ENCODE data around the gene SLC25A42. TPM values are rescaled to one million over a fixed set of nuclear protein-coding genes. Genes with fewer than 3 reads are reported as not detected.

Gene SLC25A42
- total and polyA plus RNA-seq, 2 of the 4 experiments (the other 2 are of a cell fraction): 2.0 to 9.9 TPM

- no peak overlapping the region for H2AK5ac ChIP-seq (ENCODE audit: low read depth, low read length)
- no peak overlapping the region for H4K8ac ChIP-seq (ENCODE audit: low read depth in 2 of 2, low read length in 2 of 2)
- H3K4me3 ChIP-seq (ENCODE audit: insufficient read depth, low read depth, low read length): no peak overlapping the region
- no peak overlapping the region for H2BK20ac ChIP-seq (ENCODE audit: low read depth, low read length)
- H3K9me3 ChIP-seq (ENCODE audit: control insufficient read depth, insufficient read depth, low read length): peaks cover 6% of the 10 kb centered on the region; the same call in 1 of the 2 replicates
- H3K18ac ChIP-seq (ENCODE audit: low read depth, low read length): no peak overlapping the region
- H4K91ac ChIP-seq (ENCODE audit: insufficient read depth, low read depth, low read length): no peak overlapping the region
- TF ChIP-seq RFX5 (IDR thresholded peaks at IDR 0.05; ENCODE audit: low read depth, low read length) (no peak), CEBPB (IDR thresholded peaks at IDR 0.05; ENCODE audit: low read depth, low read length) (no peak), ELK1 (IDR thresholded peaks at IDR 0.05; ENCODE audit: borderline replicate concordance, low read depth, low read length) (no peak), USF2 (IDR thresholded peaks at IDR 0.05; ENCODE audit: low read depth, low read length) (no peak), POLR2A (IDR thresholded peaks at IDR 0.05; ENCODE audit: low read depth, low read length) (no peak), CTCF (conservative IDR thresholded peaks at IDR 0.05; ENCODE audit: low read depth, low read length) (no peak), RCOR1 (IDR thresholded peaks at IDR 0.05; ENCODE audit: insufficient replicate concordance, low read length) (no peak), NFE2L2 (IDR thresholded peaks at IDR 0.05; ENCODE audit: low read depth, low read length) (no peak), BHLHE40 (IDR thresholded peaks at IDR 0.05; ENCODE audit: low read depth, low read length) (no peak), MXI1 (IDR thresholded peaks at IDR 0.05; ENCODE audit: borderline replicate concordance, low read depth, low read length) (no peak), RAD21 (IDR thresholded peaks at IDR 0.05; ENCODE audit: low read length) (no peak), MAFK (IDR thresholded peaks at IDR 0.05; ENCODE audit: low read depth, low read length) (no peak), SMC3 (IDR thresholded peaks at IDR 0.05; ENCODE audit: low read depth, low read length) (no peak), FOS (IDR thresholded peaks at IDR 0.05; ENCODE audit: low read depth, low read length) (no peak), MAZ (IDR thresholded peaks at IDR 0.05; ENCODE audit: borderline replicate concordance, low read depth, low read length) (no peak), CHD1 (IDR thresholded peaks at IDR 0.05; ENCODE audit: low read depth, low read length) (no peak)
- dilution Hi-C loops (cut with HindIII; ENCODE audit: low sequenced_read_pairs, unreplicated experiment) (no loop called here), intact Hi-C loops (cut with micrococcal nuclease) (no loop called here), in situ Hi-C loops (cut with MboI; ENCODE audit: low sequenced_read_pairs) (no loop called here)
- no peak overlapping the region for H2AFZ ChIP-seq (replicated peaks; ENCODE audit: low read length, poor library complexity)
- no TSS peak for BruUV-seq (replicated peaks)
- no peak overlapping the region for H3K4ac ChIP-seq (ENCODE audit: low read depth, low read length)
- H2BK15ac ChIP-seq (ENCODE audit: low read depth, low read length): no peak overlapping the region
- no peaks in the 10 kb centered on the region for H4K20me1 ChIP-seq (ENCODE audit: insufficient read depth, low read length)
- 84% methylated on average over 7 of the region's 11 CpGs; no CpG with 5 or more reads in 1 of the 2 experiments for WGBS, 2 experiments (ENCODE audit: extremely low coverage in 2 of 2, insufficient read length in 1 of 2)
- H3K27me3 ChIP-seq (ENCODE audit: control insufficient read depth, insufficient read depth, low read length): no peaks in the 10 kb centered on the region
- no peaks in the 10 kb centered on the region for H3K9me1 ChIP-seq (ENCODE audit: insufficient read depth, low read length)
- no peak overlapping the region for H4K5ac ChIP-seq (ENCODE audit: low read depth, low read length)
- H2AK9ac ChIP-seq (replicated peaks; ENCODE audit: low read depth, low read length, poor library complexity): no peak overlapping the region
- H2BK120ac ChIP-seq (ENCODE audit: low read depth, low read length): no peak overlapping the region
- no peak for DNase-seq
- no peak overlapping the region for H3K56ac ChIP-seq (ENCODE audit: extremely low read depth, insufficient read depth, low read length)
- no peak overlapping the region for H3K23ac ChIP-seq (ENCODE audit: low read depth, low read length)
- ChIA-PET POLR2A (ENCODE audit: unreplicated experiment) (no interaction called here), CTCF (no interaction called here)
- ATAC-seq (ENCODE audit: low read depth): no peak
- no peak overlapping the region for H3K4me2 ChIP-seq (ENCODE audit: low read depth, low read length)
- no peaks in the 10 kb centered on the region for H3K4me1 ChIP-seq (ENCODE audit: control insufficient read depth, insufficient read depth, low read length)
- no peaks in the 10 kb centered on the region for H3K79me1 ChIP-seq (ENCODE audit: low read depth in 1 of 2, low read length in 2 of 2)
- H2BK5ac ChIP-seq (ENCODE audit: low read depth, low read length, poor library complexity, severe bottlenecking): no peak overlapping the region
- H3K9ac ChIP-seq (ENCODE audit: low read depth, low read length): no peak overlapping the region
- peaks cover 15% of the 10 kb centered on the region for H3K36me3 ChIP-seq (ENCODE audit: control insufficient read depth, insufficient read depth, low read length)
- no peak overlapping the region for H3K14ac ChIP-seq (replicated peaks; ENCODE audit: low read depth, low read length)
- H3K27ac ChIP-seq (ENCODE audit: insufficient read depth, low read length): no peak overlapping the region
Observed at GRCh38 chr19:19151418-19151817, 87.6 kb downstream of the SLC25A42 start.
